K562 (cell line): Measurements from ENCODE around the gene DDX41. TPM values are rescaled to one million over a fixed set of nuclear protein-coding genes. Genes with fewer than 3 reads are reported as not detected.

Experiments
- CC2D1A ChIP-seq: fragments of 450-650 bp; IDR thresholded peaks from 2 replicates; pipeline ENCODE4 v1.6.1; 2017; ENCODE audit warnings: mild to moderate bottlenecking
- CTCF ChIP-seq, 3 experiments: IDR thresholded peaks in 2 of 3; conservative IDR thresholded peaks in 1 of 3; 2 replicates each; pipeline ENCODE4 v1.5.1; 2011 to 2012; ENCODE audit warnings: low read length in 3 of 3, mild to moderate bottlenecking in 3 of 3, control low read depth in 2 of 3, improper control_type of control experiment in 1 of 3, inconsistent platforms in 1 of 3, low read depth in 1 of 3, mixed read lengths in 1 of 3, moderate library complexity in 1 of 3; ENCODE audit not compliant: insufficient read depth in 2 of 3
- FOXK1 ChIP-seq: sonication (generic); formaldehyde crosslinking; IDR thresholded peaks from 2 replicates; pipeline ENCODE4 v1.8.0; 2022; ENCODE audit warnings: missing genetic modification reagents, mild to moderate bottlenecking, borderline replicate concordance
- HNRNPLL ChIP-seq: fragments of 200-400 bp; formaldehyde crosslinking; IDR thresholded peaks from 2 replicates; pipeline ENCODE4 v1.6.1; 2017; ENCODE audit warnings: low read length, low read depth, mild to moderate bottlenecking; ENCODE audit not compliant: poor library complexity, severe bottlenecking
- MBD1 ChIP-seq: fragments of 250-450 bp; sonication (Bioruptor Pico); IDR thresholded peaks from 2 replicates; pipeline ENCODE4 v1.8.0; 2022; ENCODE audit warnings: inconsistent platforms
- NFIX ChIP-seq: fragments of 250-450 bp; sonication (Bioruptor Pico); IDR thresholded peaks from 2 replicates; pipeline ENCODE4 v1.4.0; 2020; ENCODE audit warnings: low read depth, mild to moderate bottlenecking, moderate library complexity
- POLR2H ChIP-seq: IDR thresholded peaks from 2 replicates; pipeline ENCODE4 v1.6.1; 2016; ENCODE audit warnings: missing genetic modification characterization, low read depth, mild to moderate bottlenecking, control low read depth, missing compliant biosample characterization, moderate library complexity
- RNF219 ChIP-seq: fragments of 250-450 bp; sonication (Bioruptor Pico); IDR thresholded peaks from 2 replicates; pipeline ENCODE4 v1.5.0; 2022; ENCODE audit warnings: mild to moderate bottlenecking
- SMAD2 ChIP-seq: fragments of 150-350 bp; IDR thresholded peaks from 2 replicates; pipeline ENCODE4 v1.6.1; 2014; ENCODE audit warnings: low read depth, mild to moderate bottlenecking, low read length
- TRIM25 ChIP-seq: fragments of 450-650 bp; IDR thresholded peaks from 2 replicates; pipeline ENCODE4 v1.7.0; 2016; ENCODE audit warnings: borderline replicate concordance
- ZBTB11 ChIP-seq, 3 experiments: fragments of 200-800 bp in 1 of 3; fragments of 250-450 bp in 1 of 3; fragments of 450-650 bp in 1 of 3; sonication (Bioruptor Pico) in 1 of 3; sonication (Bioruptor generic) in 1 of 3; formaldehyde crosslinking in 1 of 3; IDR thresholded peaks; 2 replicates each; pipeline versions ENCODE4 v1.6.1 to v1.8.0; 2016 to 2022; ENCODE audit warnings: mild to moderate bottlenecking in 2 of 3, missing genetic modification characterization in 2 of 3, missing compliant biosample characterization in 1 of 3, moderate library complexity in 1 of 3
- ZFP36 ChIP-seq: fragments of 150-350 bp; IDR thresholded peaks from 2 replicates; pipeline ENCODE4 v1.6.1; 2018; ENCODE audit warnings: low read length, low read depth; ENCODE audit not compliant: partially characterized antibody
- ZKSCAN1 ChIP-seq: fragments of 150-350 bp; IDR thresholded peaks from 2 replicates; pipeline ENCODE4 v1.6.1; 2016; ENCODE audit warnings: low read depth, low read length
- ZNF586 ChIP-seq: fragments of 450-650 bp; formaldehyde crosslinking; conservative IDR thresholded peaks from 2 replicates; pipeline ENCODE4 v1.4.0; 2020; ENCODE audit warnings: mild to moderate bottlenecking, moderate library complexity
- polyA plus RNA-seq, 8 experiments: library from polyadenylated mRNA; depleted of rRNA in 4 of 8; stranded (reverse) in 5 of 8; unstranded in 3 of 8; fragments of >200 nt; fragmentation: Nextera tagmentation in 2 of 8; fragmentation: Illumina TruSeq in 1 of 8; extraction: Ambion mirVana in 2 of 8; extraction: Trizol in 1 of 8; gene quantifications; 2 replicates each; pipeline versions ENCODE4 v1.2.1 to v1.2.3, GENCODE V29; 2011 to 2014; ENCODE audit warnings: inconsistent platforms in 1 of 8, missing spikeins in 1 of 8
- total RNA-seq, 7 experiments: library from RNA; depleted of rRNA in 6 of 7; stranded (reverse); fragments of >200 nt in 6 of 7; fragmentation: Illumina TruSeq in 2 of 7; extraction: Trizol in 2 of 7; gene quantifications; 2 replicates each; pipeline versions ENCODE4 v1.2.1 to v1.2.3, GENCODE V29; 2011 to 2021; ENCODE audit warnings: low replicate concordance in 1 of 7

Gene DDX41
- total and polyA plus RNA-seq, 9 of the 15 experiments (the other 6 are each of a cell fraction or from before 2014, with no cell fraction given), result 38.2 to 284 (median 116) TPM

- TF ChIP-seq CTCF (IDR thresholded peaks at IDR 0.05 in 2 of 3, conservative IDR thresholded peaks at IDR 0.05 in 1 of 3; ENCODE audit: insufficient read depth in 2 of 3, low read depth in 1 of 3, low read length in 3 of 3) (no peak), FOXK1 (CRISPR knock-in tag) (no peak), CC2D1A (no peak), ZFP36 (no peak), NFIX (CRISPR knock-in tag) (no peak), ZNF586 (no peak), RNF219 (no peak), POLR2H (tag) (no peak), MBD1 (no peak), ZBTB11 (CRISPR knock-in tag; IDR thresholded peaks at IDR 0.05) (peak in 1 of 3 experiments; percentile 89; a peak in 3 of 6 replicates), HNRNPLL (no peak), TRIM25 (no peak), ZKSCAN1 (no peak), SMAD2 (no peak)
Observed at GRCh38 chr5:177462021-177462670, 54.6 kb downstream of the DDX41 start (continued).
